ENCODE measurements around the gene SSBP2. TPM values are rescaled to one million over a fixed set of nuclear protein-coding genes. Genes with fewer than 3 reads are reported as not detected.
A peak's percentile ranks its signal among the peaks of the same experiment; 100 is the strongest.
"Not testable (repeated sequence)": the region's sequence is repeated elsewhere in the genome, so short reads cannot be mapped to it uniquely, and the experiment has no call there.

The SSBP2 gene
- total RNA-seq, 1 donor from 2014 or later: 9.0 TPM

DNA sequence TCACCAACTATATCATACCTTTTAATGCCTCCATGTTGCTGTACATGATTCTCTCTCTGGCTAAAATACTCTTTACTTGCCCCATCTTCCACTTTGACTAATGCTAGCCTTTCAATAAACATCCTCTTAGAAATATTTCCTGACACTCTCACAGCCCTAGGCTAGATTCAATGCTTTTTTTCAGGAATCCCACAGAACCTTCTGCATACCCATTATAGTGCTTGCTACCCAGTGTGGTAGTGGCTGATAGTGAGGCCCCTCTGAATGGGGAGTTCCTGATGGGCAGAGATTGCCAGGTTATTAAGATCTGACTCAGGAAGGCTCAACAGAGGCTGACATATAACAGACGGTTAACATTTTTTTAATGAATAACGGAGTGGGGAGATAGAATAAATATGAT is 11.6 kb downstream of the SSBP2 start:
- no peak for DNase-seq (ENCODE audit: low read depth in 2 of 2)

DNA sequence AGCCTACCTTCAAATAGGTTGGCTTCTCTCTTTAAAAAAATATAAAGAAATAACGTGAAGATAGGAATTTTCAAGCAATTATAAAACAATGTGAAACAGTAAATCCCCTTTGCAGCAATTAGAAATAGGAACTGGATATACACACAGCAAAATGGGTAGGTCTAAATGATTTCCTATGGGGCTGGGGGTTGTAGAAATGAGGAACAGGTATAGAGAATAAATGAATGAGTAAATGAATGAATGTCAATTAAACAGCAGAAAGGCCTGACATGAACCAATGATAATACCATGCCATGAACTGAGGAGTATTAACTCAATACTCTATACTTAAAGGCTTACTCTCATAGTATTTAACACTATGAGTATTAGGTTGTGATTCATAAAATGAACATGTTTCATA is 21.6 kb downstream of the SSBP2 start:
- DNase-seq (ENCODE audit: low read depth in 2 of 2): no peak

DNA sequence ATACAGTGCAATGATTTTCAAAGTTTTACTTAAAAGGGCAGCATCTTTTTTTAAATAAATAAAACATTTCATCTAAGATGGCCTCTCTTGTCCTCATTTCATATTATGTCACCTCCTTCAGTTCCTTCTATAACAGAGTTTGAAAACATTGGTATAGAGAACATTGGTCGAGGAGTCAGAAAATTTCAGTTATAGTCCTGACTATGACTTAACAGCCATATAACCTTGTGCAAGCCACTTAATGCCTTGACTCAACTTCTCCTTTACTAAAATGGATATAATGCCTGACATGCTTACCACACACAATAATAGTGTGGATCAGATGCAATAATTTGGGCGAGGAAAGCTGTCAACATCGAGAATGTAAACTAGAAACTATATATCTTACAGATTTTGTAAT is 22.6 kb downstream of the SSBP2 start:
- no peak for DNase-seq (ENCODE audit: low read depth in 2 of 2)

- DNase-seq (ENCODE audit: low read depth in 2 of 2): no peak
Observed at GRCh38 chr5:81726297-81726696, 24.6 kb downstream of the SSBP2 start.

DNA sequence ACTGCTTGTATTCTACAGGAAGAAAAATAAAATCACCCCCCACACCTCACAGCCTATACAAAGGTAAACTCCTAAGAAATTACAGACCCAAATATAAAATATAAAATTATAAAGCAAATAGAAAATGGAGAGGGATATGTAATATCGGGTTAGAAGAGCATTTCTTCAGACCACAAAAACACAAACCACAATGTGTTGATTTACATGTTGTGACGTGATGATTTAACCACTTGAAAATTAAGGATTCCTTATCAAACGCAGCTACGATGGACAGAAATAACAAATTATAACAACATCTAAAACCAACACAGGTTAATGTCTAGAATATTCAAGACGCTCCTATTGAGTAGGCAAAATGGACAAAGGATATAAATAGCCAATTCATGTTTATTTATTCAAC is 26.3 kb downstream of the SSBP2 start:
- no peak for DNase-seq (ENCODE audit: low read depth in 2 of 2)

DNA sequence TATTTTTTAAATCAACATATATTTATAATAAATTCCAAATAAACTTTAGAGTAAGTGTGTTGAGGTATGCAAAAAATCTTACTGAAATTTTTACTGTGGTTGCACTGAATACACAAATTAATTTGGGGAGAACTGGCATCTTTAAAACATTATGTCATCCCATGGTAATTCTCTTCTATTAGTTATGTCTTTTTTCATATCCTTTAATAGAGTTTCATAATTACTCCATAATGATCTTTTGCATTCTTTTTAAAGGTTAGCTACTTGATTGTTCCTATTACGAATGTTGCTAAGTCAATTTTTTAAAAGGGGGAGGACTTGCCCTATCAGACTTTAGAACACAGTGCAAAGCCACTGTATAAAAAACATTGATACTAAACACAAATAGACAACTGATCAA is 26.8 kb downstream of the SSBP2 start:
- DNase-seq (ENCODE audit: low read depth in 2 of 2): no peak

DNA sequence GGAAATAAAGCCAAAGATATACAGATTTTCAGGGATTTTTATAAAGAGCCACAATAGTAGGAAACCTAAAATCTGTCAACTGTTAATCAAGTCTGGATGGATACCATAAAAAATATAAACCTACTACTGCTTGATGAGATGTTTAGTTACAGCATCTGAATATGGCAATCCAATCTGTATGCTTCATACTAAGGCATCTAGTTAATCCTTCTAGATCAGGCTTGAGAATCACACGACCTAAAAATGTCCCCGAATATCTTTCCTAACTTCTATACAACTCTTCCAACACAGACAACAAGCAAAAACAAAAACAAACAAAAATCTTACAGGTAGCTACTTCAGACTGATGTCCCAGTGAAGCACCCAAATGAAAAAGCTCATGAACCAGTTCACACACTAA is 29.8 kb downstream of the SSBP2 start:
- DNase-seq (ENCODE audit: low read depth in 2 of 2): no peak

GRCh38 chr5:81719743-81720345 is 31.1 kb downstream of the SSBP2 start:
- DNase-seq (ENCODE audit: low read depth in 2 of 2): no peak

DNA sequence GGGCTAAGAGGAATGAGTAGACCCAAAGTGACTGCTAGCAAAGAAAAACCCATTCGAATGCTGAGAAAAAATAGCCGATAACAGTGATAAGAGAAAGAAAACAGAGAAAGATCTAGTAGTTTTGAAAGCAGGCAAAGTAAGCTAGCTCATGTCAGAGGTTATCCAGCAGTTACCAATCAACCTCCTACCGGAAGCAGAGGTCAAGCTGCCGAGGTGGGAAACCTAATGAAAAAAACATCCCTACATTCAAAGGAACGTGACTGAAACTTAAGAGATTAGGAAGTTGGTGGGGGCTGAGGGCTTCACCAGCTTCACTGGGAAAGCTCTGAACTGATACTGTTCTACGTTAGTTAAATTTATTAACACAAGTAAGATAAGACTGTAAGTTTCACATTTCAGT is 32.6 kb downstream of the SSBP2 start:
- DNase-seq (ENCODE audit: low read depth in 2 of 2): peak; percentile 2 to 77

DNA sequence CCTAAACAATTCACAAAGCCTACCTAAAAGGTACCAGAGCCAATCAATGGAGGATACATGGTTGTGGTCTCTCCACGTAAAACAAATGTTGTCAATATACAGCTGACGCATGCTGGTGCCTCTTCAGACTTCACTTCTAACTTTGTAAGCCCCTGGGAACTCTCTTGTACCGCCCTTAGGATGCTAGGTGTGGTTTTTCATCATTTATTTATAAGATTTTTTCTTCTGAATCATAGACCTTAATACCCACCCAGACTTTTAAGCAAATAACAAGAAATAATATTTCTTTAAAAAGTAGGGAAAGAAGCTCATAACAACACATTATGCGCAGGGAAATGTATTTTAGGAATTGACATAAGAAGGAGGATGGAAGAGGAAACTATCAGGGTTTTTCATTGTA is 33.0 kb downstream of the SSBP2 start:
- DNase-seq (ENCODE audit: low read depth in 2 of 2): no peak

- DNase-seq (ENCODE audit: low read depth in 2 of 2): no peak
Observed at GRCh38 chr5:81717226-81717625, 33.7 kb downstream of the SSBP2 start.

DNA sequence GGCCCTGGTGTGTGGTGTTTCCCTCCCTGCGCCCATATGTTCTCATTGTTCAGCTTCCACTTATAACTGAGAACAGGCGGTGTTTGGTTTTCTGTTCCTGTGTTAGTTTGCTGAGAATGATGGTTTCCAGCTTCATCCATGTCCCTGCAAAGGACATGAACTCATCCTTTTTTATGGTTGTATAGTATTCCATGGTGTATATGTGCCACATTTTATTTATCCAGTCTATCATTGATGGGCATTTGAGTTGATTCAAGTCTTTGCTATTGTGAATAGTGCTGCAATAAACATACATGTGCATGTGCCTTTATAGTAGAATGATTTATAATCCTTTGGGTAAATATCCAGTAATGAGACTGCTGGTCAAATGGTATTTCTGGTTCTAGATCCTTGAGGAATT is 36.8 kb downstream of the SSBP2 start:
- not testable (repeated sequence) for DNase-seq (ENCODE audit: low read depth in 2 of 2)

- DNase-seq (ENCODE audit: low read depth in 2 of 2): no peak
Observed at GRCh38 chr5:81708889-81709288, 42.0 kb downstream of the SSBP2 start.

- DNase-seq (ENCODE audit: low read depth in 2 of 2): no peak
Observed at GRCh38 chr5:81703840-81704239, 47.1 kb downstream of the SSBP2 start.

DNA sequence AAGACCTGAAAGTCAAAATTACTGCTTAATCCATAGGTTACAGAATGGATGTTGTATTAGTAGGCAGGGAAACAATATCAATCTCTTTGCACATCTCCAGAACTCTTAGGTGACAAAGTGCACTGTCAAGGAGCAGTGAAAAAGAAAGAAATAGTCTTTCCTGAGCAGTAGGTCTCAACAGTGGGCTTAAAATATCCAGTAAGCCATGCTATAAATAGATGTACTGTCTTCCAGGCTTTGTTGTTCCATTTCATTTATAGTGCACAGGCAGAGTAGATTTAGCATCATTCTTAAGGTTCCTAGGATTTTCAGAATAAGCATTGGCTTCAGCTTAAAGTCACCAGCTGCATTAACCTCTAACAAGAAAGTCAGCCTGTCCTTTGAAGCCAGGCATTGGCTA is 50.7 kb downstream of the SSBP2 start:
- no peak for DNase-seq (ENCODE audit: low read depth in 2 of 2)

GRCh38 chr5:81698813-81699212 is 52.1 kb downstream of the SSBP2 start:
- no peak for DNase-seq (ENCODE audit: low read depth in 2 of 2)

- DNase-seq (ENCODE audit: low read depth in 2 of 2): no peak
Observed at GRCh38 chr5:81696418-81697397, 54.2 kb downstream of the SSBP2 start.

DNA sequence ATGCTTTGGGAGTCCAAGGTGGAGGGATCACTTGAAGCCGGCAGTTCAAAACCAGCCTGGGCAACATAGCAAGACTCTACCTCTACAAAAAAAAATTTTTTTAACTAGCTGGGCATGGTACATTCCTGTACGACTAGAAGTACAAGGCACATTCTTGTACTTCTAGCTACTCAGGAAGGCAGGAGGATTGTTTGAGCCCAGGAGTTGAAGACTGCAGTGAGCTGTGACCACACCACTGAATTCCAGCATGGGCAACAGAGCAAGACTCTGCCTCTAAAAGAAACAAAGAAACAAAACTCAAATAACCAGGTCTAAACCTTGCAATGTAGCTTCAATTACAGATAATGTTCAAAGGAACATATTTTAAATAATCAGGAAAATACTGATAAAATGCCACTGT is 56.2 kb downstream of the SSBP2 start:
- DNase-seq (ENCODE audit: low read depth in 2 of 2): no peak

GRCh38 chr5:81688215-81688614 is 62.7 kb downstream of the SSBP2 start:
- DNase-seq (ENCODE audit: low read depth in 2 of 2): no peak

- no peak for DNase-seq (ENCODE audit: low read depth in 2 of 2)
Observed at GRCh38 chr5:81687292-81687691, 63.6 kb downstream of the SSBP2 start.

- DNase-seq (ENCODE audit: low read depth in 2 of 2): no peak
Observed at GRCh38 chr5:81685471-81685870, 65.4 kb downstream of the SSBP2 start.

GRCh38 chr5:81679885-81680284 is 71.0 kb downstream of the SSBP2 start:
- DNase-seq (ENCODE audit: low read depth in 2 of 2): no peak

DNA sequence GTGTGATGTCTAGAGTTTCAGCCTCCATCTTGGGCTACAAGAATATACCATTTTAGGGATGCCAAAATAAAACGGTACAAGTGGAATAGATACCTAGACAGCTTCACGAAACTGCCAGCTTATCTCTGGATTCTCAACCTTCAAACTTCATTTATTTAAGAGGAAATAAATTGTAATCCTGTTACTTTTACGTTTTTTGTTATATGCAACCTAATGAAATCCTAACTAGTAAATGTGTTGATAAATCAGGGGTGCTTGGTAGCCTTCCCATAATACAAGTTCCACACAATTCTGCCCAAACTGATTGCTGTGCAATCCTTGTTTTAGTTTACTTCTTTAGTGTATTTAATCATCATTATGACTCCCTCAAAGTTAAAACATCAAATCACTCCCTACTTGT is 75.5 kb downstream of the SSBP2 start:
- no peak for DNase-seq (ENCODE audit: low read depth in 2 of 2)

Data from dermis microvascular lymphatic vessel endothelial cell (primary cell).